ENCODE measurements around the gene MPHOSPH10.
A peak's percentile ranks its signal among the peaks of the same experiment; 100 is the strongest.
"Not testable (repeated sequence)": the region's sequence is repeated elsewhere in the genome, so short reads cannot be mapped to it uniquely, and the experiment has no call there.

The MPHOSPH10 gene

DNA sequence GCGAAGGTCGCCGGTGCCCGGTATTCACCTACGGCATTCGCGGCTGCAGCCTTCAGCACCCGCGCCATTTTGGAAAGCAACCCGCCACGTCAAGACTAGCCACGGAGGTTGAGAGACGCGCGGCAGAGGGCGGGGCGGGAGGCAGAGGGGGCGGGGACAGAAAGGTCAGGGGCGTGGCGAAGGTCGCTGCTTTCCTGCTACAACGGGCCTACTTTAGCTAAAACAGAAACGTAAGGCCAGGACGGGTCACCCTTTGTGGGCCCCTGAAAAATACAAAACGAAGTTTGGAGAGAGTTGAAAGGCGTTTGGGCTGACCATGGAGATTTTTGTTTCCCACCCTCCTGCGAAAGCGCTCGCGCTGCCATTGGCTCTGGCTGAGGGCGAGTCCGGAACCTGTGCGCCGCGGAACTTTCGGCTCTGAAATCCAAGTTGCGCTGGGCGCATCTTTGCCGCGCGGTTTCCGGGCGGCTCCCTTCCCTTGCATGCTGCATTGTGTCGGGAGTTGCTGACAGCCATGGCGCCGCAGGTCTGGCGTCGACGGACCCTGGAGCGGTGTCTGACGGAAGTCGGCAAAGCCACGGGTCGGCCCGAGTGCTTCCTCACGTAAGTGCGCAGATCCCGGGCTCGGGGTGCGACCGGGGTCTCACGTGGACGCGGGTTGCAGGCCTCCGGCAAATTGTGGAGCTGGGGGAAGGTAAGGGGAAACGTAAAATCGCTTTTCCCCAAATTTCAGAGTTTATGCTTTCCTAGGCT, at the start of gene MPHOSPH10, which contains the start of gene MCEE:
Gene MPHOSPH10, plus strand, starts transcription at position 483 of the 753 bp plus-strand sequence. Its CDS starts 32 bp downstream, at position 515.
Gene MCEE, minus strand, starts transcription at position 78 of the 753 bp plus-strand sequence. Its CDS starts 10 bp downstream, at position 68.
- ATAC-seq, result peak; percentile 99
- no peak for TF ChIP-seq ARNTL (CRISPR knock-in tag; IDR thresholded peaks at IDR 0.05; ENCODE audit: borderline replicate concordance, low read depth)
- 0 out of 2 replicates have a peak, but pooled peaks have one; percentile 12 for TF ChIP-seq ZFP3 (CRISPR knock-in tag; IDR thresholded peaks at IDR 0.05)
- TF ChIP-seq, protein P1, sequence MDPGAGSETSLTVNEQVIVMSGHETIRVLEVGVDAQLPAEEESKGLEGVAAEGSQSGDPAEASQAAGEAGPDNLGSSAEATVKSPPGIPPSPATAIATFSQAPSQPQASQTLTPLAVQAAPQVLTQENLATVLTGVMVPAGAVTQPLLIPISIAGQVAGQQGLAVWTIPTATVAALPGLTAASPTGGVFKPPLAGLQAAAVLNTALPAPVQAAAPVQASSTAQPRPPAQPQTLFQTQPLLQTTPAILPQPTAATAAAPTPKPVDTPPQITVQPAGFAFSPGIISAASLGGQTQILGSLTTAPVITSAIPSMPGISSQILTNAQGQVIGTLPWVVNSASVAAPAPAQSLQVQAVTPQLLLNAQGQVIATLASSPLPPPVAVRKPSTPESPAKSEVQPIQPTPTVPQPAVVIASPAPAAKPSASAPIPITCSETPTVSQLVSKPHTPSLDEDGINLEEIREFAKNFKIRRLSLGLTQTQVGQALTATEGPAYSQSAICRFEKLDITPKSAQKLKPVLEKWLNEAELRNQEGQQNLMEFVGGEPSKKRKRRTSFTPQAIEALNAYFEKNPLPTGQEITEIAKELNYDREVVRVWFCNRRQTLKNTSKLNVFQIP (CRISPR knock-in tag; IDR thresholded peaks at IDR 0.05; ENCODE audit: borderline replicate concordance, low read depth), result peak; percentile 35; the same call in 1 of the 2 replicates

DNA sequence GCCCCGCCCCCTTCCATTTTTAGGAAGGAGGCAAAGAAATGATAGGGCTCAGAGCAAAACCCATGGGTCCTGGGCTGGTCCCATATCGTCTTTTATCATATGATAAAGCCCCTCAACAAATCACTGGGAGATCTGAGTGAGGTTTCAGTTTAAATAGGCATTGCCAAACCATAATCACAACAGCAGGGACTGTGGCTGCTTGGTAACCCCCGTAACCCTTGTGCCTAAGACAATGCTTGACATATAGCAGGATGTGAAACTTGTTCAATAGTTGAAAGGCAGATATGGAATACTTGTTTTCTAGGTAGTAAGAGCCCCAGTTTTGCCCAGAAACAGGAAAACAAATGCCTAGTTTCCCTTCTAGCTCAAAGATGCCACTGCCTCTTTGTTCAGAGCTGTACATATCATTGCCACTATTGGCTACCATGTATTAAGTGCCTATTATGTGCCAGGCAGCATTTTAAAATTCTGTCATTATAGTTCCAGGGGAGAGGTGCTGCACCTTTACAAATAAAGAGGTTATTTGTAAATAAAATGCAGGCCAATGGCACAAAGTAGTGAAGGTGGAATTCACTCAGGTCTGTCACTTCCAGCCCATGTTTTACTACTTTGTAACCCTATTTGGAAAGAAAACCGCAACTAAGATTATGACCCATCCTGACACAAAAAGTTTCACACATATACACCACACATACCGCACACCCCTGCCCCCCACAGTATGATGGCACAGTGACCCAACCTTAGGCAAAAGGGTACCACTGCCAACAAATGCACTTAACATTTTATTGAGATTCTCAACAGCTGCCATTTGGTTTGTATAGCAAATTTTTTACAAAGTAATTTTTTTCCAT, 47.8 kb upstream of the MPHOSPH10 start:
- no peak for ATAC-seq
- TF ChIP-seq ZFP30 (CRISPR knock-in tag; IDR thresholded peaks at IDR 0.05) (no peak), TSHZ2 (CRISPR knock-in tag; IDR thresholded peaks at IDR 0.05) (no peak), ZFP3 (CRISPR knock-in tag; IDR thresholded peaks at IDR 0.05) (no peak)

DNA sequence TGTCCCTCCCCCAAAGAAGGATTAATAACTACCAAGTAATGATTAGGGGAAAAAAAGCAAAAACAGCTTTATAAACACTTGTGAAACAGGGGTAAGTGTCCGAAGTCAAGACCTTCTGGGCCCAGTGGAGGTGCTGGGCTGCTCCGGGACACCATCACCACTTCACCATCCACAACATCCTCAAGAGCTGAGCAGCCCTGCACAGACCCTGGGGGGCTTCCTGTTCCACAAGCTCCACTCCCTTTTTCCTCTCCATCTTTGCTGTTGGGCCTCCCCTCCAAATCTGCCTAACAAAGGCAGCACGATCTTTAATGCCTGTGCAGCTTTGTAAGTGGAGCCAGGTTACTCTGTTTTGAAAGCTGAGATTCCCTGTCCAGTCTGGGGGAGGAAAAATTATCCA, 47.1 kb upstream of the MPHOSPH10 start:
- ATAC-seq, result peak; percentile 25; the same call in 1 of the 3 replicates

DNA sequence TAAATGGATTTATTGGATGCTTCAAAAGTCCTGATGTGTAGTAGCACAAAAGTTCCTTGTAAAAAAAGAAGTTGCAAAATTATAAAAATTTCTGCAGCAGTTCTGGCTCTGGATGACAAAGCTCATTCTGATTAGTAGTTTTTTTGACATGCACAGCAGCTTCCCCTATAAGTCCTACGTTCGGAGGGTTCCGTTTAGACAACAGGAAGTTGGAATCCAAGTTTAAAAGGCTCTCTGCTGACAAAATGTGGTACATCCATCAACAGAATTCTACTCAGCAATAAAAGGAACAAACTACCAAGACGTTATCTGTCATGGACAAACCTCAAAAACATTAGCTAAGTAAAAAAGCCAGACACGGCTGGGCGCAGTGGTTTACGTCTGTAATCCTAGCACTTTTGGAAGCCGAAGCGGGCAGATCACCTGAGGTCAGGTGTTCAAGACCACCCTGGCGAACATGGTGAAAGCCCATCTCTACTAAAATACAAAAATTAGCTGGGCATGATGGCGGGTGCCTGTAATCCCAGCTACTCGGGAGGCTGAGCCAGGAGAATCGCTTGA, 46.6 kb upstream of the MPHOSPH10 start:
- not testable (repeated sequence) for ATAC-seq

- ATAC-seq, result not testable (repeated sequence)
Observed at GRCh38 chr2:71085325-71086003, 45.0 kb upstream of the MPHOSPH10 start.

- ATAC-seq, result not testable (repeated sequence)
Observed at GRCh38 chr2:71089475-71089874, 41.0 kb upstream of the MPHOSPH10 start.

DNA sequence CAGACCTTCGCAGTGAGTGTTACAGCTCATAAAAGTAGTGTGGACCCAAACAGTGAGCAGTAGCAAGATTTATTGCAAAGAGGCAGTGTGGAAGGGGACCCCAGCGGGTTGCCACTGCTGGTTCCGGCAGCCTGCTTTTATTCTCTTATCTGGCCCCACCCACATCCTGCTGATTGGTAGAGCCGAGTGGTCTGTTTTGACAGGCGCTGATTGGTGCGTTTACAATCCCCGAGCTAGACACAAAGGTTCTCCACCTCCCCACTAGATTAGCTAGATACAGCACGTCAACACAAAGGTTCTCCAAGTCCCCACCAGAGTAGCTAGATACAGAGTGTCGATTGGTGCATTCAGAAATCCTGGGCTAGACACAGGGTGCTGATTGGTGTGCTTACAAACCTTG, 38.6 kb upstream of the MPHOSPH10 start:
- not testable (repeated sequence) for ATAC-seq

- not testable (repeated sequence) for ATAC-seq
Observed at GRCh38 chr2:71092491-71093260, 37.8 kb upstream of the MPHOSPH10 start.

- peak; percentile 98 for ATAC-seq
- TF ChIP-seq GLIS3 (CRISPR knock-in tag; IDR thresholded peaks at IDR 0.05), result no peak
- TF ChIP-seq OSR1 (CRISPR knock-in tag; IDR thresholded peaks at IDR 0.05), result no peak
- TF ChIP-seq ZNF565 (CRISPR knock-in tag; conservative IDR thresholded peaks at IDR 0.05; ENCODE audit: low read depth), result no peak
- no peak for TF ChIP-seq BACH2 (CRISPR knock-in tag; IDR thresholded peaks at IDR 0.05; ENCODE audit: borderline replicate concordance)
Observed at GRCh38 chr2:71100195-71100964, 30.1 kb upstream of the MPHOSPH10 start.
